Ovary (tissue), 9 donors: ENCODE measurements around the gene NADSYN1. TPM values are rescaled to one million over a fixed set of nuclear protein-coding genes. Genes with fewer than 3 reads are reported as not detected.

Experiments
- DNase-seq, 5 donors: peaks; one replicate each; pipeline ENCODE4 v3.0.0-alpha.2; 2019 to 2020
- H3K27ac ChIP-seq, 2 donors: fragments of 200-600 bp; one replicate each; pipeline versions ENCODE4 v1.5.1 to v1.8.0; 2019 to 2022
- H3K27me3 ChIP-seq: fragments of 200-600 bp; one replicate; pipeline ENCODE4 v1.8.0; 2022
- H3K36me3 ChIP-seq: fragments of 200-600 bp; sonication (generic); one replicate; pipeline ENCODE4 v1.5.1; 2019
- H3K4me1 ChIP-seq: one replicate; pipeline ENCODE4 v1.8.1; 2013; ENCODE audit warnings: mild to moderate bottlenecking, moderate library complexity; ENCODE audit not compliant: insufficient read depth
- H3K4me3 ChIP-seq: fragments of 200-600 bp; sonication (generic); one replicate; pipeline ENCODE4 v1.5.1; 2017
- H3K9me3 ChIP-seq, 2 donors: fragments of 200-600 bp in 1 of 2; sonication (generic) in 1 of 2; one replicate each; pipeline versions ENCODE4 v1.5.1 to v1.8.1; 2013 to 2019; ENCODE audit warnings: mild to moderate bottlenecking in 1 of 2, moderate library complexity in 1 of 2
- CTCF ChIP-seq, 3 donors: fragments of 450-650 bp in 2 of 3; fragments of 200-600 bp in 1 of 3; IDR thresholded peaks; one replicate each; pipeline versions ENCODE4 v1.5.1 to v1.8.0; 2016 to 2022; ENCODE audit warnings: antibody characterized with exemption in 3 of 3, mild to moderate bottlenecking in 1 of 3
- EP300 ChIP-seq: sonication (generic); formaldehyde crosslinking; IDR thresholded peaks from one replicate; pipeline ENCODE4 v1.6.1; 2017; ENCODE audit warnings: antibody characterized with exemption
- POLR2A ChIP-seq: fragments of 450-650 bp; IDR thresholded peaks from one replicate; pipeline ENCODE4 v1.6.1; 2017; ENCODE audit warnings: antibody characterized with exemption, mild to moderate bottlenecking, moderate library complexity
- WGBS, 3 donors: extraction: QIAGEN DNeasy Blood & Tissue Kit in 1 of 3; methylation state at CpG; one replicate each; pipeline versions ENCODE4 v1.1.5 to v1.1.7; 2013 to 2017; 5-methylcytosine and 5-hydroxymethylcytosine counted together
- intact Hi-C, 4 donors: fragments of 100-400 bp; cut with DNase I; formaldehyde crosslinking; loops; one replicate each; pipeline versions ENCODE4 v1.11.0 to v1.15.1; 2022 to 2023
- polyA plus RNA-seq, 2 donors: library from polyadenylated mRNA; stranded (reverse); fragments of 200-250 nt in 1 of 2; fragments of 350-450 nt in 1 of 2; fragmentation: Illumina TruSeq in 1 of 2; extraction: RNeasy Lipid Tissue Mini Kit (QIAGEN cat#74804) in 1 of 2; gene quantifications; one replicate each; pipeline ENCODE4 v1.2.3, GENCODE V29; 2013 to 2014
- total RNA-seq, 7 donors: library from RNA; depleted of rRNA in 2 of 7; stranded (reverse); fragments of >200 nt in 2 of 7; fragmentation: NEBNext Ultra II Directional in 3 of 7; extraction: Animal tissue kit (Norgen Biotek cat#: 25700) in 3 of 7; gene quantifications; one replicate each; pipeline versions ENCODE4 v1.1.0 to v1.2.4, GENCODE V29; 2016 to 2023
- donor health status: DM: no; HTN: no; CAD: no; lungs with moderate emphysema.
- donor health status: DM: no; HTN: no; CAD: no.
- donor health status: Bipolar disorder and iron deficiency.
- donor health status: DM: yes; HTN: yes; CAD: no.
- donor health status: DM: no; HTN: no; CAD: no.
- donor health status: DM: yes; HTN: yes; CAD: no.

NADSYN1 gene
- total and polyA plus RNA-seq, 9 donors, result 30.8 to 69.0 (median 49.6) TPM

- DNase-seq, result no peak
- Histone ChIP-seq H3K36me3 (no peaks in the 10 kb centered on the region), H3K4me1 (peaks cover 15% of the 10 kb centered on the region), H3K4me3 (no peak overlapping the region), H3K9me3 (no peaks in the 10 kb centered on the region), H3K27ac (no peak overlapping the region), H3K27me3 (no peaks in the 10 kb centered on the region)
- intact Hi-C loops, result no loop called here
- TF ChIP-seq POLR2A, result no peak
- no peak for TF ChIP-seq CTCF (IDR thresholded peaks at IDR 0.05)
- no peak for TF ChIP-seq EP300
- 95 to 98% (median 95%) methylated on average over 9 of the region's 9 CpGs for WGBS, 3 donors
Observed at GRCh38 chr11:71430166-71430565, 22.8 kb upstream of the NADSYN1 start.

GRCh38 chr11:71431271-71431670 lies 21.7 kb upstream of the NADSYN1 start:
- Histone ChIP-seq H3K36me3 (no peaks in the 10 kb centered on the region), H3K4me1 (peaks cover 15% of the 10 kb centered on the region), H3K4me3 (no peak overlapping the region), H3K9me3 (no peaks in the 10 kb centered on the region), H3K27me3 (no peaks in the 10 kb centered on the region), H3K27ac (peak overlapping the region in 1 of 2 donors; percentile 41)
- TF ChIP-seq CTCF (IDR thresholded peaks at IDR 0.05), result no peak
- no peak for TF ChIP-seq POLR2A
- TF ChIP-seq EP300, result no peak
- DNase-seq, result peak in 1 of 5 donors; percentile 46
- WGBS, 3 donors, result 22 to 53% (median 26%) methylated on average over 7 of the region's 7 CpGs
- intact Hi-C loops, result no loop called here

- H3K27me3 ChIP-seq, result no peaks in the 10 kb centered on the region
- H3K36me3 ChIP-seq, result no peaks in the 10 kb centered on the region
- peak in 1 of 5 donors; percentile 60 for DNase-seq
- intact Hi-C loops, result no loop called here
- H3K4me1 ChIP-seq, result peaks cover 15% of the 10 kb centered on the region
- peak overlapping the region; percentile 33 to 74 for H3K27ac ChIP-seq
- no peak overlapping the region for H3K4me3 ChIP-seq
- 75 to 78% (median 78%) methylated on average over 7 of the region's 7 CpGs for WGBS, 3 donors
- H3K9me3 ChIP-seq, result no peaks in the 10 kb centered on the region
- TF ChIP-seq POLR2A (no peak), CTCF (IDR thresholded peaks at IDR 0.05) (no peak), EP300 (no peak)
Observed at GRCh38 chr11:71432761-71433647, 20.0 kb upstream of the NADSYN1 start.

- intact Hi-C loops, result no loop called here
- Histone ChIP-seq H3K27ac (peak overlapping the region; percentile 64 to 74), H3K4me1 (peaks cover 15% of the 10 kb centered on the region), H3K36me3 (no peaks in the 10 kb centered on the region), H3K27me3 (no peaks in the 10 kb centered on the region), H3K9me3 (no peaks in the 10 kb centered on the region), H3K4me3 (no peak overlapping the region)
- peak; percentile 69 to 86 (median 73) for DNase-seq
- no peak for TF ChIP-seq CTCF (IDR thresholded peaks at IDR 0.05)
- TF ChIP-seq EP300, result no peak
- TF ChIP-seq POLR2A, result no peak
- 66 to 79% (median 68%) methylated on average over 19 of the region's 19 CpGs for WGBS, 3 donors
Observed at GRCh38 chr11:71433648-71434450, 19.2 kb upstream of the NADSYN1 start.
